ENCODE data around the gene PLA2G2F. TPM values are rescaled to one million over a fixed set of nuclear protein-coding genes. Genes with fewer than 3 reads are reported as not detected.

The PLA2G2F gene
- total RNA-seq, 1 donor from 2014 or later: not detected

- no peaks in the 10 kb centered on the region for H3K9me3 ChIP-seq
- H3K36me3 ChIP-seq: no peaks in the 10 kb centered on the region
- H3K4me1 ChIP-seq: peaks cover 11% of the 10 kb centered on the region
- no peak overlapping the region for H3K27ac ChIP-seq
- DNase-seq (ENCODE audit: extremely low spot score in 2 of 2): no peak
- TF ChIP-seq POLR2AphosphoS5 (IDR thresholded peaks at IDR 0.05; ENCODE audit: insufficient read depth in 1 of 2, low read depth in 1 of 2): no peak
- TF ChIP-seq POLR2A (IDR thresholded peaks at IDR 0.05): no peak
- TF ChIP-seq CTCF (IDR thresholded peaks at IDR 0.05): no peak
- no peak overlapping the region for H3K4me3 ChIP-seq
- H3K27me3 ChIP-seq: no peaks in the 10 kb centered on the region
- intact Hi-C loops (cut with DNase I): no loop called here
Measured at GRCh38 chr1:20198296-20198695, 59.2 kb downstream of the PLA2G2F start.

GRCh38 chr1:20198918-20199317, 59.8 kb downstream of the PLA2G2F start:
- TF ChIP-seq POLR2A (IDR thresholded peaks at IDR 0.05) (no peak), POLR2AphosphoS5 (IDR thresholded peaks at IDR 0.05; ENCODE audit: insufficient read depth in 1 of 2, low read depth in 1 of 2) (no peak), CTCF (IDR thresholded peaks at IDR 0.05) (no peak)
- DNase-seq (ENCODE audit: extremely low spot score in 2 of 2): no peak
- Histone ChIP-seq H3K9me3 (no peaks in the 10 kb centered on the region), H3K4me3 (no peak overlapping the region), H3K27me3 (no peaks in the 10 kb centered on the region), H3K27ac (no peak overlapping the region), H3K4me1 (peaks cover 11% of the 10 kb centered on the region), H3K36me3 (no peaks in the 10 kb centered on the region)
- intact Hi-C loops (cut with DNase I): no loop called here

DNA sequence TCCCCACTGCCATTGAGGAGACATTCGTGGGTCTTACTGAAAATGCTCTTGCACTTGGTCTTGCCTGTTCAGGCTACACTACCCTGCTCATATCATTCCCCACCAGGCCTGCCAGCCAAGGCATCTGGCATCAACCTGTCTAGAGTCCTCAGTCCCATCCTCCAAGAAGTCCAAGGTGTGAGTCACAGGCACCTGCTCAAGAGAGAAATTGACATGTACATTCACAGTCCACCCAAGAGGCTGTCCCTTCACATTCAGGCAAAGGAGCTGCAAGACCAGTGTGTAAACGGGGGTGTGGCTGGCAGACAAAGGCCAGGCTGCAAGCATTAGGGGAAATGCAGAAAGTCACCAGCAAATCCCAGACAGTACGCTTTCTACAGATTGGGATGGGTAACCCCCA, 60.3 kb downstream of the PLA2G2F start:
- H3K36me3 ChIP-seq: no peaks in the 10 kb centered on the region
- H3K4me1 ChIP-seq: peaks cover 9% of the 10 kb centered on the region
- DNase-seq (ENCODE audit: extremely low spot score in 2 of 2): no peak
- TF ChIP-seq CTCF (IDR thresholded peaks at IDR 0.05) (no peak), POLR2AphosphoS5 (IDR thresholded peaks at IDR 0.05; ENCODE audit: insufficient read depth in 1 of 2, low read depth in 1 of 2) (no peak), POLR2A (IDR thresholded peaks at IDR 0.05) (no peak)
- H3K27ac ChIP-seq: no peak overlapping the region
- no peaks in the 10 kb centered on the region for H3K9me3 ChIP-seq
- H3K4me3 ChIP-seq: no peak overlapping the region
- intact Hi-C loops (cut with DNase I): no loop called here
- H3K27me3 ChIP-seq: no peaks in the 10 kb centered on the region

GRCh38 chr1:20199840-20200239, 60.7 kb downstream of the PLA2G2F start:
- no peaks in the 10 kb centered on the region for H3K27me3 ChIP-seq
- H3K4me3 ChIP-seq: no peak overlapping the region
- no peak for DNase-seq (ENCODE audit: extremely low spot score in 2 of 2)
- TF ChIP-seq POLR2AphosphoS5 (IDR thresholded peaks at IDR 0.05; ENCODE audit: insufficient read depth in 1 of 2, low read depth in 1 of 2): no peak
- no peak for TF ChIP-seq CTCF (IDR thresholded peaks at IDR 0.05)
- TF ChIP-seq POLR2A (IDR thresholded peaks at IDR 0.05): no peak
- peaks cover 5% of the 10 kb centered on the region for H3K4me1 ChIP-seq
- intact Hi-C loops (cut with DNase I): loop anchor here (5.0 to 10.0 kb wide), 2 partner anchors 295 to 992 kb away; no protein-coding TSS in a partner anchor
- H3K36me3 ChIP-seq: no peaks in the 10 kb centered on the region
- no peak overlapping the region for H3K27ac ChIP-seq
- H3K9me3 ChIP-seq: no peaks in the 10 kb centered on the region

Other genes starting within 250 kb of the PLA2G2F start
- not detected for gene PLA2G2E, start 215.7 kb upstream of the PLA2G2F start, total RNA-seq
- 515 TPM for gene PLA2G2A, start 159.7 kb upstream of the PLA2G2F start, total RNA-seq
- gene PLA2G5, start 69.1 kb upstream of the PLA2G2F start, total RNA-seq: 2.7 TPM
- not detected for gene PLA2G2D, start 19.8 kb upstream of the PLA2G2F start, total RNA-seq
- gene UBXN10, start 46.8 kb downstream of the PLA2G2F start, total RNA-seq: 0.49 TPM
- gene PLA2G2C, start 47.2 kb downstream of the PLA2G2F start, total RNA-seq: not detected
- gene VWA5B1, start 151.6 kb downstream of the PLA2G2F start, total RNA-seq: not detected

Measured in vagina (tissue), 2 donors.